NCI-H446 (cell line): ENCODE results near the gene APBB2.
"Not testable (repeated sequence)": the region's sequence is repeated elsewhere in the genome, so short reads cannot be mapped to it uniquely, and the experiment has no call there.

Source experiments
- DNase-seq, 2 experiments: peaks; one replicate each; lab custom pipeline; 2025; lab: John Stamatoyannopoulos, UW

Gene APBB2

GRCh38 chr4:40937140-40937725, 277.1 kb downstream of the APBB2 start:
- no peak for DNase-seq

GRCh38 chr4:40934676-40935075, 279.7 kb downstream of the APBB2 start:
- no peak for DNase-seq

GRCh38 chr4:40933272-40934053, 280.9 kb downstream of the APBB2 start:
- no peak for DNase-seq

- no peak for DNase-seq
Measured at GRCh38 chr4:40931841-40932240, 282.5 kb downstream of the APBB2 start.

GRCh38 chr4:40931238-40931637, 283.1 kb downstream of the APBB2 start:
- no peak for DNase-seq

- no peak for DNase-seq
Measured at GRCh38 chr4:40927074-40927473, 287.3 kb downstream of the APBB2 start.

GRCh38 chr4:40924793-40925117, 289.6 kb downstream of the APBB2 start:
- DNase-seq: no peak

- peak; percentile 25 to 40 for DNase-seq
Measured at GRCh38 chr4:40924096-40924792, 290.1 kb downstream of the APBB2 start.

GRCh38 chr4:40923316-40924095, 290.8 kb downstream of the APBB2 start:
- peak; percentile 17 to 41 for DNase-seq

- not testable (repeated sequence) for DNase-seq
Measured at GRCh38 chr4:40919976-40920375, 294.4 kb downstream of the APBB2 start.

GRCh38 chr4:40918330-40918729, 296.0 kb downstream of the APBB2 start:
- DNase-seq: no peak

- DNase-seq: no peak
Measured at GRCh38 chr4:40916880-40917279, 297.5 kb downstream of the APBB2 start.

GRCh38 chr4:40916218-40916555, 298.2 kb downstream of the APBB2 start:
- no peak for DNase-seq

GRCh38 chr4:40915318-40916217, 298.8 kb downstream of the APBB2 start:
- no peak for DNase-seq

- DNase-seq: no peak
Measured at GRCh38 chr4:40912460-40913184, 301.7 kb downstream of the APBB2 start.

- DNase-seq: no peak
Measured at GRCh38 chr4:40910706-40911105, 303.6 kb downstream of the APBB2 start.

- DNase-seq: no peak
Measured at GRCh38 chr4:40909363-40909876, 304.9 kb downstream of the APBB2 start.

GRCh38 chr4:40908702-40909362, 305.5 kb downstream of the APBB2 start:
- peak; percentile 44 to 68 for DNase-seq

- no peak for DNase-seq
Measured at GRCh38 chr4:40908297-40908696, 306.0 kb downstream of the APBB2 start.

- no peak for DNase-seq
Measured at GRCh38 chr4:40905414-40905813, 308.9 kb downstream of the APBB2 start.
